Activated CD4-positive, alpha-beta memory T cell treated with anti-CD3 and anti-CD28 coated beads for 36 hours (primary cell): ENCODE data around the gene SCAMP4. TPM values are rescaled to one million over a fixed set of nuclear protein-coding genes. Genes with fewer than 3 reads are reported as not detected.

Experiments used
- CTCF ChIA-PET: fragments of 350-600 bp; sonication (Branson Sonifier 250); formaldehyde crosslinking; loops from one replicate; lab custom pipeline; 2021; ENCODE audit warnings: antibody characterized with exemption, inconsistent platforms; lab: Charles Lee
- POLR2A ChIA-PET: fragments of 350-600 bp; sonication (Branson Sonifier 250); formaldehyde crosslinking; loops from one replicate; lab custom pipeline; 2021; ENCODE audit warnings: antibody characterized with exemption; lab: Charles Lee
- DNase-seq: peaks from one replicate; pipeline ENCODE4 v3.0.0-alpha.2; 2020
- H3K27ac Mint-ChIP-seq: one replicate; pipeline ENCODE4 v1.8.0; 2021; ENCODE audit warnings: mixed read lengths
- H3K27me3 Mint-ChIP-seq: one replicate; pipeline ENCODE4 v1.8.0; 2021; ENCODE audit warnings: mixed read lengths
- H3K36me3 Mint-ChIP-seq: one replicate; pipeline ENCODE4 v1.8.0; 2021; ENCODE audit warnings: mixed read lengths
- H3K4me1 Mint-ChIP-seq: one replicate; pipeline ENCODE4 v1.8.0; 2021; ENCODE audit warnings: low read depth, mixed read lengths
- H3K4me3 Mint-ChIP-seq: one replicate; pipeline ENCODE4 v1.8.0; 2021; ENCODE audit warnings: mild to moderate bottlenecking, mixed read lengths
- H3K9me3 Mint-ChIP-seq: one replicate; pipeline ENCODE4 v1.8.0; 2021; ENCODE audit warnings: mixed read lengths
- intact Hi-C: fragments of 100-400 bp; cut with micrococcal nuclease; formaldehyde crosslinking; loops from one replicate; pipeline ENCODE4 v1.15.1; 2023
- total RNA-seq, 2 experiments: library from RNA; stranded (reverse); gene quantifications; one replicate each; pipeline ENCODE4 v1.2.3, GENCODE V29; 2021

SCAMP4 gene
- total RNA-seq, 2 experiments from 2014 or later = 24.2 to 28.4 TPM

GRCh38 chr19:1957562-1958248 lies 52.5 kb downstream of the SCAMP4 start:
- ChIA-PET CTCF (no interaction called here), POLR2A (no interaction called here)
- H3K27me3 Mint-ChIP-seq = no peaks in the 10 kb centered on the region

GRCh38 chr19:1959928-1960589 lies 54.9 kb downstream of the SCAMP4 start:
- intact Hi-C loops = no loop called here
- no peak for DNase-seq
- Mint-ChIP-seq H3K27ac (no peak overlapping the region), H3K36me3 (no peaks in the 10 kb centered on the region), H3K9me3 (no peaks in the 10 kb centered on the region), H3K4me1 (peaks cover 13% of the 10 kb centered on the region), H3K27me3 (no peaks in the 10 kb centered on the region), H3K4me3 (no peak overlapping the region)
- POLR2A ChIA-PET = no interaction called here
- CTCF ChIA-PET = no interaction called here

More at GRCh38 chr19:1957562-1958248, 52.5 kb downstream of the SCAMP4 start:
- no peaks in the 10 kb centered on the region for H3K36me3 Mint-ChIP-seq
- no peak for DNase-seq
- H3K27ac Mint-ChIP-seq = no peak overlapping the region
- peaks cover 15% of the 10 kb centered on the region for H3K4me1 Mint-ChIP-seq
- no peaks in the 10 kb centered on the region for H3K9me3 Mint-ChIP-seq
- no peak overlapping the region for H3K4me3 Mint-ChIP-seq
- intact Hi-C loops = no loop called here

GRCh38 chr19:1961000-1961883 lies 56.0 kb downstream of the SCAMP4 start:
- peaks cover 16% of the 10 kb centered on the region for H3K4me1 Mint-ChIP-seq
- ChIA-PET CTCF (no interaction called here), POLR2A (no interaction called here)
- H3K9me3 Mint-ChIP-seq = no peaks in the 10 kb centered on the region
- H3K27ac Mint-ChIP-seq = peak overlapping the region; percentile 33
- no peak for DNase-seq
- no peak overlapping the region for H3K4me3 Mint-ChIP-seq
- intact Hi-C loops = no loop called here
- peaks cover 2% of the 10 kb centered on the region for H3K36me3 Mint-ChIP-seq
- H3K27me3 Mint-ChIP-seq = no peaks in the 10 kb centered on the region

- no peak for DNase-seq
- Mint-ChIP-seq H3K36me3 (peaks cover 3% of the 10 kb centered on the region), H3K9me3 (no peaks in the 10 kb centered on the region), H3K27ac (no peak overlapping the region), H3K4me1 (peaks cover 21% of the 10 kb centered on the region), H3K27me3 (no peaks in the 10 kb centered on the region), H3K4me3 (no peak overlapping the region)
- ChIA-PET POLR2A (interaction anchor here (0.6 kb wide), 1 partner anchor 10 kb away, joined by 3 read pairs; no protein-coding TSS in a partner anchor), CTCF (no interaction called here)
- intact Hi-C loops = no loop called here
Observed at GRCh38 chr19:1962674-1963073, 57.5 kb downstream of the SCAMP4 start.

- H3K4me1 Mint-ChIP-seq = peaks cover 14% of the 10 kb centered on the region
- CTCF ChIA-PET = no interaction called here
- intact Hi-C loops = no loop called here
Observed at GRCh38 chr19:1967087-1967608, 61.9 kb downstream of the SCAMP4 start.

GRCh38 chr19:1968279-1969175 lies 63.3 kb downstream of the SCAMP4 start:
- ChIA-PET CTCF (interaction anchor here (0.9 kb wide), 1 partner anchor 39 kb away, joined by 3 read pairs; no protein-coding TSS in a partner anchor), POLR2A (no interaction called here)
- Mint-ChIP-seq H3K4me3 (no peak overlapping the region), H3K27ac (no peak overlapping the region), H3K9me3 (no peaks in the 10 kb centered on the region), H3K4me1 (peaks cover 19% of the 10 kb centered on the region), H3K36me3 (peaks cover 7% of the 10 kb centered on the region), H3K27me3 (no peaks in the 10 kb centered on the region)
- DNase-seq = no peak
- intact Hi-C loops = no loop called here

More at GRCh38 chr19:1967087-1967608, 61.9 kb downstream of the SCAMP4 start:
- H3K27me3 Mint-ChIP-seq = no peaks in the 10 kb centered on the region
- no peaks in the 10 kb centered on the region for H3K9me3 Mint-ChIP-seq
- peak overlapping the region; percentile 60 for H3K27ac Mint-ChIP-seq
- POLR2A ChIA-PET = no interaction called here
- peak; percentile 57 for DNase-seq
- peaks cover 7% of the 10 kb centered on the region for H3K36me3 Mint-ChIP-seq
- H3K4me3 Mint-ChIP-seq = no peak overlapping the region

GRCh38 chr19:1969176-1970002 lies 64.2 kb downstream of the SCAMP4 start:
- POLR2A ChIA-PET = no interaction called here
- Mint-ChIP-seq H3K4me3 (no peak overlapping the region), H3K36me3 (peaks cover 7% of the 10 kb centered on the region), H3K27me3 (no peaks in the 10 kb centered on the region), H3K4me1 (peaks cover 21% of the 10 kb centered on the region), H3K27ac (no peak overlapping the region), H3K9me3 (no peaks in the 10 kb centered on the region)
- no peak for DNase-seq
- CTCF ChIA-PET = interaction anchor here (0.9 kb wide), 1 partner anchor 40 kb away, joined by 3 read pairs; no protein-coding TSS in a partner anchor
- intact Hi-C loops = no loop called here

GRCh38 chr19:1970003-1970805 lies 65.0 kb downstream of the SCAMP4 start:
- DNase-seq = no peak
- H3K27ac Mint-ChIP-seq = no peak overlapping the region
- H3K36me3 Mint-ChIP-seq = peaks cover 9% of the 10 kb centered on the region
- H3K27me3 Mint-ChIP-seq = no peaks in the 10 kb centered on the region
- CTCF ChIA-PET = no interaction called here
- intact Hi-C loops = no loop called here
- no peak overlapping the region for H3K4me3 Mint-ChIP-seq
- POLR2A ChIA-PET = no interaction called here
- H3K4me1 Mint-ChIP-seq = peaks cover 21% of the 10 kb centered on the region
- no peaks in the 10 kb centered on the region for H3K9me3 Mint-ChIP-seq

GRCh38 chr19:1970806-1971502 lies 65.8 kb downstream of the SCAMP4 start:
- ChIA-PET POLR2A (no interaction called here), CTCF (no interaction called here)
- no peak overlapping the region for H3K27ac Mint-ChIP-seq
- H3K9me3 Mint-ChIP-seq = no peaks in the 10 kb centered on the region
- H3K27me3 Mint-ChIP-seq = no peaks in the 10 kb centered on the region
- intact Hi-C loops = no loop called here
- H3K36me3 Mint-ChIP-seq = peaks cover 10% of the 10 kb centered on the region
- DNase-seq = no peak
- no peak overlapping the region for H3K4me3 Mint-ChIP-seq
- H3K4me1 Mint-ChIP-seq = peaks cover 19% of the 10 kb centered on the region
